ENCODE measurements around the gene OVOL3.

DNA sequence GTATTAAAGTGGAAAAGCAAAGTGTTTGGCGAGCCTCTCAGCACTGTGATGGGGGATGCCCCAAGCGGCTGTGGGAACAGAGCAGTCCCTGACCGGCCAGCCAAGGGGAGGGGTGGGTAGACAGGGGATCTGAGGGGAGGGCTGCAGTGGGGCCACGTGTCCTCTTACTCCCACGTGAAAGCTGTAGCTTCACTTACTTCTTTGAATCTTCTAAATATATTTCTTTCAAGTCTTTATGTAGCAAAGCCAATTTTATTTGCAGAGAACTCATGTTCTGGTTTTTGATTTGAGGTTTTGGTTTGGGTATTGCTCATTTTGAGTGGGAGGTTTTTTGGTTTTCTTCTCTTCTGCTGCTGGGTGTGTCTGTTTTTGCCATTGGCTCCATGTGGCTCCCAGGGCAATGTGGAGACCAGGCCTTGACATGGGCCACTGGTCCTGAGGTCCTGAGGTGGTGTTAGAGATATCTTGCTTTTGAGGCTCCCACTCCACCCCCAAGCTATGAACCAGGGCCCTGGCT lies 17.7 kb upstream of the OVOL3 start:
- no peak for TF ChIP-seq POLR2AphosphoS5 (IDR thresholded peaks at IDR 0.05)
- TF ChIP-seq EP300 (IDR thresholded peaks at IDR 0.05; ENCODE audit: low read depth): no peak
